Cerebellar cortex (tissue), 1 donor: ENCODE data around the gene PPP6R2.

Experiments
- DNase-seq: peaks from one replicate; pipeline ENCODE4 v3.0.0-alpha.2; 2015; ENCODE audit warnings: low spot score

Gene PPP6R2

DNA sequence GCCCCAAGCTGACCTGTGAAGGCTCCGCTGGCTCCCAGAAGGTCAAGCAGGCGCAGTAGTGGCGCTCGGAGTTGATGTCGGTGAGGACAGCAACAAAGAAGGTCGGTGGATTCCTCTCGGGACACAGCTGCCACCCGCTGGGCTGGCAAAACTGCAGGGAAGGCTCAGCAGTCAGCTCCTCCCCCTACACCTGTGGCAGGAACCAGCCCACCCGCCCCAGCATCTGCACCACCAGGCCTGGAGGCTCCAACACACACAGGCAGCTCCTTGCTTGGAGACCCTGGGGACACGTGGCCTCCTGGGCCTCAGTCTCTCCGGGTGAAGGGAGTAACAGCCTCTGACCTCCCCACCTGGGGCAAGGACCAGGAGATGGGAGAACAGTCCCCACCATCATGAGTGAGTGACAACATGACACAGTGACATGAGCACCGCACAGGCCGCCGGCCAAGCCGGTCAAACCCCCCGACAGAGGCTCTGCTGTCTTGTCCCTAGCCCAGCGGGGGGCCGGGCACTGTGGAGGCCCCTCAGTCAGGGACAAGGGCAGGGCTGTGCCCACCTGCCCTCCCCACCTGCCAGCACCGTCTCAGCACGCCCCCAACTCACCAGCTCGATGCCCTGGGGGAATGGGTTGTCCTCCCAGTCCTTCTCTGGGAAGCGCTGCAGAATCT, 124.8 kb downstream of the PPP6R2 start:
- no peak for DNase-seq

DNA sequence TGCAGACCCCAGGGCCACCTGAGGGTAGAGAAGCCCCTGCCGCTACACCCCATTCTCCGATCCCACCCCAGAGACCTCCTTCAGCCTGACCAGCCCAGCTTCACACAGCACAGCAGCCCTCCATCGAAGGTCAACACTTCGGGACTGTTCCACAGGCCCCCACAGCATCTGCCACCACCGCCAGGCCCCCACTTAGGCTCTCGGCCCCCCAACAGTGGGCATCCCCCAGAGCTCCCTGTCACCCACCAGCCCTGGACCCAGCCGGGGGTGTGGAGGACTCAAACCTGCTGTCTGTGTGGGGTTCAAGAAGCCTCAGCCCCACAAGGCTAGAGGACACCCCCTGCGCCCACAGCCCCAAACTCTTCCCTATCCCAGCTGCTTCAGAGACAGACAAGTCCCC, 125.5 kb downstream of the PPP6R2 start:
- no peak for DNase-seq

DNA sequence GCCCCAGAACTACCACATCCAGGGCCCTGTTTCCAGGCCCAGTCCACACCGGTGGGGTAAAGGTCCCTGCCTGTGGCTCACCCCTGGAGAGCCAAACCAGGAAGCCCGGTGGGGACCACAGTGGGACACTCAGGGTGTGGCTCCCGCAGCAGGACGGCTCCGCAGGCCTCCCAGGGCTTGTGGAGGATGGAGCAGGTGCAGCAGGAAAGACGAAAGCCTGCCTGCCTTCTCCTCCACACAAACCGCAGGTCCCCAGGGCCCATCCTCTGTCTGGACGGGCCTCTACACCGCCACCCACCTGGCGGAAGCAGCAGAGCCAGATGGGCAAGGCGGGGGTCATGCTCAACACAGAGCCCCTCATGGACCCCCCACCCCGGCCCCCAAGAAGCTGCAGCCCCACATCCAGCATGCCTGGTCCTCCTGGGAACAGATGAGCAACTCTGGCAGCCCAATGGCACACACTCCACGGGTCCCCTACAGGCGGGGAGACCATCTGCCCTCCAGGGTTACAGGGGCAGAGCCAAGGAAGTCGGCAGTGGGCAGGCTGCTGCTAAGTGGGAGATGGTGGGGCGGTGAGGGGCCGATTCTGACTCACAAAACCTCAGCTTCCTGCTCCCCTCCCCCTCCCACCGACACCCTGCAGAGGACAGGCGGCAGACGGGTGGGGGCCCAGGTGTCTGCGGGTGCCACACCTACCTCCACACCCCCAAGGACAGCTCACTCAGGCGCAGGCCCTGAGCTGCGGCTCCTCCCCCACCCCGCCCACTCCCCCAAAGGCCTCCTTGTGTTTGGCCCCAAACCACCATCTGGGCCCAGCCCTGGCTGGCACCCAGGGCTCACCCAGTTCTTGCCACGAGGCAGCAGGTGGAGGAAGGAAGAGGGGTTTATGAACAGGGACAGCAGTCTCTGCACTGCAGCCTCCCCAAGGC, 126.5 kb downstream of the PPP6R2 start:
- peak; percentile 51 for DNase-seq

DNA sequence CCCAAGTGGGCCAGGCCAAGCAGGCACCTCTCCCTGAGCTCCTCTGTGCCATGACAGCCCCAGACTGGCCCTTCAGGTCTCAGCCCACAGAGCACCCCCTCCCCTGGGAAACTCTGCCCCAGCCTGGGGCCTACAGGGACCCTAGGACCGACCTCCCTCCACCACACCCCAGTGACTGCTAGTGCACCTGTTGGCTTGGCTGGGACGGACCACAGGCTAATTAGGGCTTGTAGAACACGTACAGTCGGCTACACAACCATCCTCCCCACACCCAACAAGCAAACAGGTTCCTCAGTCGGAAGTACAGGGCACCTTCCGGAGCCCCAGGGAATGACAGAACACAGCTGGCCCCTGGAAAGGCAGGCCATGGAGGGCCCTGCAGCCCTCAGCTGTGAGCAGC, 127.4 kb downstream of the PPP6R2 start:
- DNase-seq = no peak

GRCh38 chr22:50471197-50471847, 128.2 kb downstream of the PPP6R2 start:
- DNase-seq = peak; percentile 72

GRCh38 chr22:50471962-50472361, 128.8 kb downstream of the PPP6R2 start:
- no peak for DNase-seq

DNA sequence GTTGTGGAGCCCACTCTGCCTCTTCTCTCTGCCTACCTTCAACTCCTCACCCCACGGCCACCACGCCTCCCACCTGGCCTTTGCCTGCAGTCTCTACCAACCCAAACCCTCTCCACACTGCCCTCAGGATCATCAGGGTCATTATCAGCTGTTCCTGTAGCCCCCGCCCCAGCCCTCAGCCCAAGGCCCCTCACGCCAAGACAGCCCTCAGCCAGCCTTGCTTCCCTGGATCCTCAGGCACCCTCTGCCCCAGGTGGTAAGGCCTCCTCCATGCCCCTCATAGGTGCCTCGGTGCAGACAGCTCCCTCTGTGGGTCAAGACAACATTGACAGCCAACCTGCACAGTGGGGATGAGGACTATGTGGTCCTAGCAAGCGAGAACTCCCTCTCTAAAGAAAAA, 130.0 kb downstream of the PPP6R2 start:
- DNase-seq = peak; percentile 29

DNA sequence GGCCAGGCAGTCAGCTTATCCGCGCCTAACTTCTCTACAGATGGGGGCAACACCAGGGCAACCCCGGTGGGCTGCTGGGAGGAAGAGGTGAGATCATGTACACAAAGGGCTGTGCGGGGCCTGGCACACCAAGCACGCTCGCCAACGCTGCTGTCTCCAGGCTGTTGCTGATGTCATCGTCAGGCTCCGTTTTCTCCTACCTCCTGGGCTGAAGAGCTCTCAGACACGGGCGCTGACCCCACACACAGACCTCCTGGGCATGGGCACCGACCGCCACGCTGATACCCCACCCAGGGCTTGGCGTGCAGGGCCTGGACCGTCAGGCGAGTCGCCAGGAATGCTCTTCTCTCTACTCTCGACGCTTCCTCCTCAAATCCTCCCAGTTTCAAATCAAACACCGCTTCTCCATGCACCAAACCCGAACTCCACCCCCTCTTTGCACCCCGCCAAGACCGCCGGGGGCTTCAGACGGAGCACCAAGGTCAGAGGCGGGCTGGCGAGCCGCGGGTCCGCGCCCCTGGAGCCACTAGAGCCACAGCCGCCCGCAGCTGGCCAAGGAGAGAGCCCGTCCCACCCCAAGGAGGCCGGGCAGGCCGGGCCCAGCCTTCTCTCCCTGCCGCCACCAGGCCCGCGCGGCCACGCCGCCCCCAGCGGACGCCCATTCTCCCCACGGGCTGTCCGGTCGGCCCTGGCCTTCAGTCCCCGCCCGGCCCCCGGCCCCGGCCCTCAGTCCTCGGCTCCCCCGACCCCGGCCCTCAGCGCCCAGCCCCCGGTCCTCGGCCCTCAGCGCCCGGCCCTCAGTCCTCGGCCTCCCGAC, 130.9 kb downstream of the PPP6R2 start:
- no peak for DNase-seq

GRCh38 chr22:50474710-50475651, 131.9 kb downstream of the PPP6R2 start, which contains the start of gene SBF1:
Gene SBF1, minus strand, starts transcription at chr22:50475035. Its CDS starts 195 bp downstream, at chr22:50474840.
- DNase-seq = peak; percentile 92

DNA sequence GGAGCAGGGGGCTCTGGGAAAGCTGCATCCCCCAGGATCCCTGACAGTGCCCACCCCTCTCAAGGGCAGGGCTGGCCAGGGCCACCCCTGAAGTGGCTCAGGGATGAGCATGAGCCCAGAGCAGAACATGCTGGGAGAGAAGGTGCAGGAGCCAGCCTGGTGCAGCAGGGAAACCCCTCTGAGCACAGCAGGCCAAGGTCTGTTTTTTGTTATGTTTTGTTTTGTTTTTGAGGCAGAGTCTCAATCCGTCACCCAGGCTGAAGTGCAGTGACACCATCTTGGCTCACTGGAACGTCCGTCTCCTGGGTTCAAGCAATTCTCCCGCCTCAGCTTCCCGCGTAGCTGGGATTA, 132.5 kb downstream of the PPP6R2 start:
- DNase-seq = no peak

GRCh38 chr22:50476868-50477267, 133.7 kb downstream of the PPP6R2 start:
- DNase-seq = no peak

GRCh38 chr22:50477923-50478322, 134.8 kb downstream of the PPP6R2 start:
- DNase-seq = no peak

DNA sequence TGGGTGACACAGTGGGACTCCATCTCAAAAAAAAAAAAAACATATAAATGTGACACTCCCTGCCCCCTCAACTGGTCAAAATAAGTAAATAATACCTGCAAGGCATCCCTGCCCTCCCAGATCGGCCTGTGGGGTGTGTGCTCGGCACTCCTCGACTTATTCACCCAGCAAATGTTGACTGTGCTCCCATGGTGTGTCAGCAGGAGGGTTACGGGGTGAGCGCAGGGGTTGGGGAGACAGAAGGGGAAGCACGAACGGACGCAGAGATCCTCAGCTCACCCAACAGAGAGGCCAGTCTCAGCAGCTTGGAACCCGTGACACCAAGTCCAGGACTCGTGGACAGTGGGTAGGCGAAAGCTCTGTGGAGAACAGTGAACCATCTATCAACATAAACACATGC, 136.6 kb downstream of the PPP6R2 start:
- DNase-seq = no peak

- DNase-seq = no peak
These were observed 137.9 kb downstream of the PPP6R2 start for GRCh38 chr22:50481045-50481439.

GRCh38 chr22:50481440-50482106, 138.4 kb downstream of the PPP6R2 start, which contains the start of gene ADM2:
Gene ADM2, plus strand, starts transcription at chr22:50481543. Its CDS starts 305 bp downstream, at chr22:50481848.
- DNase-seq = no peak

DNA sequence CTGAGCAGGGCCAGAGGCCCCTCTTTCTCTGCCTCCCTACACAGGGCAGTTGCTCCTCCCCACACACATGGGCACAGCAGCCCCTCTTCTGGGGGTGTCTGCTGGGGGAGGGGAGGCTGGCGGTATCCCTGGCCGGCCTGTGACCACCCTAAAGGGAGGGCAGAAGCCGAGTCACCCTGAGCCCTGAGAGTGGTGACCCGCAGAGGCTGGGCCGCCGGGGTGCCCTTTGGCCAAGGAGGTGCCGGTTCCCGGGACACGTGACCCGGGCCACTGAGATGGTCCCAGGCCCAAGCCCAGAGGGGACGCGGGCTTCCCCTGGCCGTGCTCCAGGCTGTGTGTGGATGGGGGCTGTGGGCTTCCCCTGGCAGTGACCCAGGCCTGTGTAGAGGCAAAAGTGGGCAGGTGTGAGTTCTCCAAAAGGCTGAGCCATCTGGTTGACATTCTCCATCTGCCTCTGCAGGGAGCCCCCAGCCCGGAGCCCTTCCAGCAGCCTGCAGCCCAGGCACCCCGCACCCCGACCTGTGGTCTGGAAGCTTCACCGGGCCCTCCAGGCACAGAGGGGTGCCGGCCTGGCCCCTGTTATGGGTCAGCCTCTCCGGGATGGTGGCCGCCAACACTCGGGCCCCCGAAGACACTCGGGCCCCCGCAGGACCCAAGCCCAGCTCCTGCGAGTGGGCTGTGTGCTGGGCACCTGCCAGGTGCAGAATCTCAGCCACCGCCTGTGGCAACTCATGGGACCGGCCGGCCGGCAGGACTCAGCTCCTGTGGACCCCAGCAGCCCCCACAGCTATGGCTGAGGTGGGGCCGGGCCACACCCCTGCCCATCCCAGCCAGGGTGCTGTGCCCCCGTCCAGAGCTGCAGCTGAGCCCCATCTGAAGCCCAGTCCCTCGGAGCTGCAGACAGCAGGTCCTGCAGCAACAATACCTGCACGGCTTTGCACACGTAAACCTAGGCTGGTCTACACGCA, 139.3 kb downstream of the PPP6R2 start:
- no peak for DNase-seq

- DNase-seq = no peak
These were observed 140.0 kb downstream of the PPP6R2 start for GRCh38 chr22:50483106-50483505.

DNA sequence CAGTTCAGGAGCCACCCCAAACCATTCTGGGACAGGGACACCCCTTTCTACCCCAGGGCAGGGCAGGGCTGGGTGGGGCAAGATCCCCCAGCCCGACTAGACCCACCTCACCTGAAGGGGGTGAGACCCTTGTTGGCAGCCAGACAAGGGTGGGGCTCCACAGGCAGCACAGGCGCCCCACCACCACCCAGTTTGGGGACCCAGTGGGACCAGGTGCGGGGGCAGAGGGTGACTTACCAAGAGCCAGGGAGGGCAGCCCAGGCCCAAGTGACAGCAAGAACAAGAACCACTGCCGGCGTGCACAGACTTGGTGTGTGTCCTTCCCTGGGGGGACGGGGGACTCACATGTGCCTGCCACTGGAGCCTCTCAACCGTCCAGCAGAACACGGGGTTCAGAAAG, 140.4 kb downstream of the PPP6R2 start:
- DNase-seq = no peak
